Heart right ventricle (tissue), 16 donors: ENCODE data around the gene YAP1. TPM values are rescaled to one million over a fixed set of nuclear protein-coding genes. Genes with fewer than 3 reads are reported as not detected.

Source experiments
- ATAC-seq, 8 donors: fragments of 200-7000 bp; cut with Tn5 transposase; one replicate each; pipeline ENCODE4 v1.9.1; 2020; ENCODE audit warnings: mild to moderate bottlenecking in 8 of 8, moderate library complexity in 8 of 8, moderate number of reproducible peaks in 1 of 8
- DNase-seq, 2 donors: peaks; one replicate each; pipeline ENCODE4 v3.0.0-alpha.2; 2020
- H3K27ac ChIP-seq, 10 donors: fragments of 200-600 bp; sonication (generic) in 2 of 10; one replicate each; pipeline versions ENCODE4 v1.5.0 to v1.8.0; 2020 to 2022; ENCODE audit warnings: mild to moderate bottlenecking in 3 of 10
- H3K27me3 ChIP-seq, 7 donors: fragments of 200-600 bp; one replicate each; pipeline ENCODE4 v1.8.0; 2021 to 2022; ENCODE audit warnings: mild to moderate bottlenecking in 2 of 7
- H3K36me3 ChIP-seq, 9 donors: fragments of 200-600 bp; sonication (generic) in 1 of 9; one replicate each; pipeline versions ENCODE4 v1.5.0 to v1.8.0; 2020 to 2022; ENCODE audit warnings: mild to moderate bottlenecking in 2 of 9
- H3K4me1 ChIP-seq, 9 donors: fragments of 200-600 bp; sonication (generic) in 1 of 9; one replicate each; pipeline versions ENCODE4 v1.5.0 to v1.8.0; 2020 to 2022; ENCODE audit warnings: mild to moderate bottlenecking in 4 of 9
- H3K4me3 ChIP-seq, 10 donors: fragments of 200-600 bp; sonication (generic) in 2 of 10; one replicate each; pipeline versions ENCODE4 v1.5.0 to v1.8.0; 2020 to 2022; ENCODE audit warnings: mild to moderate bottlenecking in 7 of 10, moderate library complexity in 2 of 10
- H3K9me3 ChIP-seq, 11 donors: fragments of 200-600 bp in 10 of 11; sonication (generic) in 2 of 11; one replicate each; pipeline versions ENCODE4 v1.5.0 to v1.8.0; 2013 to 2022; ENCODE audit warnings: mild to moderate bottlenecking in 2 of 11, control low read depth in 1 of 11, moderate library complexity in 1 of 11
- WGBS, 2 donors: extraction: QIAGEN DNeasy Blood & Tissue Kit; methylation state at CpG; one replicate each; pipeline ENCODE4 v1.1.7; 2013; ENCODE audit warnings: inconsistent platforms in 1 of 2; 5-methylcytosine and 5-hydroxymethylcytosine counted together
- intact Hi-C, 10 donors: fragments of 100-400 bp; cut with DNase I; formaldehyde crosslinking; loops; one replicate each; pipeline versions ENCODE4 v1.11.1 to v1.14.2; 2022
- polyA plus RNA-seq, 2 donors: library from polyadenylated mRNA; stranded (reverse); fragments of 200-250 nt; gene quantifications; one replicate each; pipeline ENCODE4 v1.2.3, GENCODE V29; 2013
- total RNA-seq, 10 donors: library from RNA; stranded (reverse); fragmentation: NEBNext Ultra II Directional in 3 of 10; extraction: Animal tissue kit (Norgen Biotek cat#: 25700) in 3 of 10; gene quantifications; one replicate each; pipeline versions ENCODE4 v1.2.1 to v1.2.4, GENCODE V29; 2021 to 2023
- TF ChIP-seq, protein P1 (sequence below), 9 donors: fragments of 200-600 bp; sonication (generic) in 2 of 9; IDR thresholded peaks; one replicate each; pipeline versions ENCODE4 v1.5.0 to v1.8.0; 2021 to 2022; ENCODE audit warnings: antibody characterized with exemption in 9 of 9, mild to moderate bottlenecking in 5 of 9, moderate library complexity in 1 of 9
- donor health status: Arrhythmogenic right ventricular cardiomyopathy.
- donor health status: ischemic (EF 13 %, LVEDD 7.1; RV severe dilation, severe dysfunction).
- donor health status: healthy with polysubstance abuse.
- donor health status: DM: no; HTN: yes; CAD: no.
- donor health status: DM: no; HTN: no; CAD: no.
- donor health status: ischemic (EF 25% LVEDD 6.9; RV normal size, moderate dysfunction).
- donor health status: ischemic (EF 25% LVEDD 5.7; RV mildly dilated, moderate dysfunction).
- donor health status: healthy.
- donor health status: DM: yes; HTN: yes; CAD: no.
- donor health status: Ischemic cardiomyopathy.
- donor health status: ischemic (EF 35%, LVEDD 5.7; RV mildly dilated, moderate dysfunction).
- donor health status: nonischemic (EF 11% LVEDD 7.7; RV severe dilation, severe dysfunction).
- donor health status: DM: yes; HTN: yes; CAD: no.
- donor health status: PGD.
- donor health status: ischemic (EF 29% LVEDD 5.4; RV normal size, mild dysfunction).
- donor health status: nonischemic (EF 23%, LVEDD 6.1; RV moderate dilation, normal function).

The YAP1 gene
- total and polyA plus RNA-seq, 12 donors = 15.7 to 91.3 (median 65.0) TPM

GRCh38 chr11:102143867-102144266 lies 33.6 kb downstream of the YAP1 start:
- DNase-seq (no peak), ATAC-seq (peak in 2 of 8 donors; percentile 42 to 49)
- H3K4me3 ChIP-seq = no peak overlapping the region
- H3K4me1 ChIP-seq = peaks cover 5 to 91% (median 55%) of the 10 kb centered on the region in 9 donors
- WGBS, 2 donors = 34 to 36% methylated on average over 1 of the region's 1 CpG
- H3K9me3 ChIP-seq = no peaks in the 10 kb centered on the region
- no peaks in the 10 kb centered on the region for H3K27me3 ChIP-seq
- TF ChIP-seq, protein P1, sequence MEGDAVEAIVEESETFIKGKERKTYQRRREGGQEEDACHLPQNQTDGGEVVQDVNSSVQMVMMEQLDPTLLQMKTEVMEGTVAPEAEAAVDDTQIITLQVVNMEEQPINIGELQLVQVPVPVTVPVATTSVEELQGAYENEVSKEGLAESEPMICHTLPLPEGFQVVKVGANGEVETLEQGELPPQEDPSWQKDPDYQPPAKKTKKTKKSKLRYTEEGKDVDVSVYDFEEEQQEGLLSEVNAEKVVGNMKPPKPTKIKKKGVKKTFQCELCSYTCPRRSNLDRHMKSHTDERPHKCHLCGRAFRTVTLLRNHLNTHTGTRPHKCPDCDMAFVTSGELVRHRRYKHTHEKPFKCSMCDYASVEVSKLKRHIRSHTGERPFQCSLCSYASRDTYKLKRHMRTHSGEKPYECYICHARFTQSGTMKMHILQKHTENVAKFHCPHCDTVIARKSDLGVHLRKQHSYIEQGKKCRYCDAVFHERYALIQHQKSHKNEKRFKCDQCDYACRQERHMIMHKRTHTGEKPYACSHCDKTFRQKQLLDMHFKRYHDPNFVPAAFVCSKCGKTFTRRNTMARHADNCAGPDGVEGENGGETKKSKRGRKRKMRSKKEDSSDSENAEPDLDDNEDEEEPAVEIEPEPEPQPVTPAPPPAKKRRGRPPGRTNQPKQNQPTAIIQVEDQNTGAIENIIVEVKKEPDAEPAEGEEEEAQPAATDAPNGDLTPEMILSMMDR (IDR thresholded peaks at IDR 0.05) = no peak
- H3K36me3 ChIP-seq = no peaks in the 10 kb centered on the region
- H3K27ac ChIP-seq = peak overlapping the region in 9 of 10 donors; percentile 31 to 67 (median 56)
- intact Hi-C loops = no loop called here

GRCh38 chr11:102144357-102145355 lies 34.4 kb downstream of the YAP1 start:
- peak in 1 of 2 donors; percentile 78 for DNase-seq

DNA sequence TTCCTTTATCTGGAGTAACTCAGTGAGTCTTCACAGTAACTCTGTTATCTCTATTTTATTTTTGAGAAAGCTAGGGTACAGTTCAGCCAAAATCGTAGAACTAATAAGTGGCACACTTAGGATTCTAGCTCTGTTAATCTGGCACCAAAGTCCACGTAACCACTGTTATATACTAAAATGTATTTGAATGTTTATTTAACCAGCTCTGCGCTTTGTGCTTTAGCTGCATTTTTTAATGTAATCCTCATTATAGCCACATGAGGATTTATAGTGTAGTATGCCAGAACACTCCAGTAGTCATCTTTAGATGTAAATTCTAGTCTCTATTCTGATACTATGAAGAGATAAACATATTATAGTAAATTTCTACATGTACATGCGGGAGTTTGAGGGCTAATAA lies 36.8 kb downstream of the YAP1 start:
- H3K27ac ChIP-seq = peak overlapping the region in 4 of 10 donors; percentile 26 to 67 (median 56)
- no peak overlapping the region for H3K4me3 ChIP-seq
- TF ChIP-seq, protein P1 (IDR thresholded peaks at IDR 0.05) = no peak
- H3K9me3 ChIP-seq = no peaks in the 10 kb centered on the region
- peaks cover 5 to 76% (median 45%) of the 10 kb centered on the region in 9 donors for H3K4me1 ChIP-seq
- intact Hi-C loops = loop anchor here in 1 of 10 donors (5.0 kb wide), 1 partner anchor 35 kb away; the partner anchor contains the start of gene YAP1
- no peaks in the 10 kb centered on the region for H3K36me3 ChIP-seq
- DNase-seq (no peak), ATAC-seq (no peak)
- H3K27me3 ChIP-seq = no peaks in the 10 kb centered on the region
- WGBS, 2 donors = 61 to 74% methylated on average over 4 of the region's 4 CpGs

More at GRCh38 chr11:102144357-102145355, 34.4 kb downstream of the YAP1 start:
- Histone ChIP-seq H3K4me3 (no peak overlapping the region), H3K9me3 (no peaks in the 10 kb centered on the region), H3K27ac (peak overlapping the region in 9 of 10 donors; percentile 31 to 67 (median 56)), H3K4me1 (peaks cover 5 to 91% (median 48%) of the 10 kb centered on the region in 9 donors), H3K27me3 (no peaks in the 10 kb centered on the region), H3K36me3 (no peaks in the 10 kb centered on the region)
- 20 to 29% methylated on average over 4 of the region's 4 CpGs for whole genome bisulfite sequencing, 2 donors
- intact Hi-C loops = loop anchor here in 1 of 10 donors (5.0 kb wide), 1 partner anchor 32 kb away; the partner anchor contains the start of gene YAP1
- peak; percentile 72 to 84 (median 82) for ATAC-seq
- TF ChIP-seq, protein P1 (IDR thresholded peaks at IDR 0.05) = no peak

DNA sequence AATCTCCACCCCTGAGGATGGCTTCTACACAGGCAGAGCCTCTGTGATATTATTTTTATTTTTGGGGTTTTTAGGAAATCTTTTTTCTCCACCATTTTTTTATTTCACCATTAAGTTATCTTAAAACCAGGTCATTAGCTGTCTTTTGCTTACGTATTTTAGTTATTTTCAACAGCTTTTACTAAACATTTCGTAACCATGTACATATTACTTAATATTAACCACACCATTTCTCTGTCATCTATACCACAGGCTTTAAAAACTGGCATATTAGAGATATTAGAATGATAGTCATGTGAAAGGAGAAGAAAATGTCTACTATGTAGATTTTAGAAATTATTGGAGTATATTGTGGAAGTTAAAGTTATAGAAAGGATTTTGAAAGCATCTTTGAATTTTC lies 37.4 kb downstream of the YAP1 start:
- intact Hi-C loops = loop anchor here in 1 of 10 donors (5.0 kb wide), 1 partner anchor 35 kb away; the partner anchor contains the start of gene YAP1
- DNase-seq (no peak), ATAC-seq (no peak)
- WGBS, 2 donors = 93 to 95% methylated on average over 2 of the region's 2 CpGs
- TF ChIP-seq, protein P1 (IDR thresholded peaks at IDR 0.05) = no peak
- Histone ChIP-seq H3K4me1 (peaks cover 5 to 75% (median 40%) of the 10 kb centered on the region in 9 donors), H3K4me3 (no peak overlapping the region), H3K9me3 (no peaks in the 10 kb centered on the region), H3K27ac (peak overlapping the region in 2 of 10 donors; percentile 26 to 55), H3K36me3 (no peaks in the 10 kb centered on the region), H3K27me3 (no peaks in the 10 kb centered on the region)
